NCI-H2029 treated with DMSO at 0.1 percent for 48 hours (cell line): Measurements from ENCODE around the gene HSD17B8.

Experiments
- DNase-seq: peaks from one replicate; lab custom pipeline; 2025; lab: John Stamatoyannopoulos, UW

The HSD17B8 gene

GRCh38 chr6:33171016-33171879 lies 33.2 kb upstream of the HSD17B8 start:
- DNase-seq, result no peak

- DNase-seq, result no peak
Measured at GRCh38 chr6:33171880-33172687, 32.4 kb upstream of the HSD17B8 start.

GRCh38 chr6:33172688-33173534 lies 31.5 kb upstream of the HSD17B8 start:
- DNase-seq, result no peak

- no peak for DNase-seq
Measured at GRCh38 chr6:33173535-33174180, 30.8 kb upstream of the HSD17B8 start.

- no peak for DNase-seq
Measured at GRCh38 chr6:33174784-33175183, 29.7 kb upstream of the HSD17B8 start.

GRCh38 chr6:33175436-33176069 lies 28.9 kb upstream of the HSD17B8 start:
- no peak for DNase-seq

- no peak for DNase-seq
Measured at GRCh38 chr6:33176906-33177305, 27.5 kb upstream of the HSD17B8 start.

- no peak for DNase-seq
Measured at GRCh38 chr6:33177552-33178446, 26.7 kb upstream of the HSD17B8 start.

GRCh38 chr6:33178755-33179475 lies 25.5 kb upstream of the HSD17B8 start:
- DNase-seq, result no peak

GRCh38 chr6:33181141-33181540 lies 23.3 kb upstream of the HSD17B8 start:
- DNase-seq, result no peak

- no peak for DNase-seq
Measured at GRCh38 chr6:33183071-33183683, 21.3 kb upstream of the HSD17B8 start.

- DNase-seq, result no peak
Measured at GRCh38 chr6:33185190-33185589, 19.3 kb upstream of the HSD17B8 start.

GRCh38 chr6:33185654-33186187 lies 18.7 kb upstream of the HSD17B8 start:
- no peak for DNase-seq

- no peak for DNase-seq
Measured at GRCh38 chr6:33187809-33188208, 16.6 kb upstream of the HSD17B8 start.

- no peak for DNase-seq
Measured at GRCh38 chr6:33189164-33189563, 15.3 kb upstream of the HSD17B8 start.

GRCh38 chr6:33189625-33190448 lies 14.6 kb upstream of the HSD17B8 start:
- DNase-seq, result no peak

GRCh38 chr6:33190504-33191107 lies 13.8 kb upstream of the HSD17B8 start:
- DNase-seq, result no peak
